PC-3 (cell line): Measurements from ENCODE around the gene TRMT10B.

Experiments used
- CTCF ChIP-seq: fragments of 300-600 bp; sonication (generic); conservative IDR thresholded peaks from 2 replicates; pipeline ENCODE4 v1.5.1; 2017; ENCODE audit warnings: antibody characterized with exemption, low read depth, mild to moderate bottlenecking, low read length
- EZH2 ChIP-seq: fragments of 300-600 bp; sonication (generic); IDR thresholded peaks from one replicate; pipeline ENCODE4 v1.6.1; 2017; ENCODE audit warnings: antibody characterized with exemption, mild to moderate bottlenecking, low read length; ENCODE audit not compliant: unreplicated experiment
- EZH2phosphoT487 ChIP-seq: fragments of 300-600 bp; sonication (generic); IDR thresholded peaks from 2 replicates; pipeline ENCODE4 v1.6.1; 2018; ENCODE audit warnings: mild to moderate bottlenecking, antibody characterized with exemption, low read length, borderline replicate concordance

- TF ChIP-seq CTCF: no peak
- no peak for TF ChIP-seq EZH2phosphoT487
- TF ChIP-seq EZH2: no peak
Observed at GRCh38 chr9:37730839-37731238, 22.8 kb upstream of the TRMT10B start.
